ENCODE measurements around the gene RAX2. TPM values are rescaled to one million over a fixed set of nuclear protein-coding genes. Genes with fewer than 3 reads are reported as not detected.
A peak's percentile ranks its signal among the peaks of the same experiment; 100 is the strongest.

Gene RAX2
- total and polyA plus RNA-seq, 2 of the 13 experiments (the other 11 are each of a cell fraction or from before 2014, with no cell fraction given) = not detected

DNA sequence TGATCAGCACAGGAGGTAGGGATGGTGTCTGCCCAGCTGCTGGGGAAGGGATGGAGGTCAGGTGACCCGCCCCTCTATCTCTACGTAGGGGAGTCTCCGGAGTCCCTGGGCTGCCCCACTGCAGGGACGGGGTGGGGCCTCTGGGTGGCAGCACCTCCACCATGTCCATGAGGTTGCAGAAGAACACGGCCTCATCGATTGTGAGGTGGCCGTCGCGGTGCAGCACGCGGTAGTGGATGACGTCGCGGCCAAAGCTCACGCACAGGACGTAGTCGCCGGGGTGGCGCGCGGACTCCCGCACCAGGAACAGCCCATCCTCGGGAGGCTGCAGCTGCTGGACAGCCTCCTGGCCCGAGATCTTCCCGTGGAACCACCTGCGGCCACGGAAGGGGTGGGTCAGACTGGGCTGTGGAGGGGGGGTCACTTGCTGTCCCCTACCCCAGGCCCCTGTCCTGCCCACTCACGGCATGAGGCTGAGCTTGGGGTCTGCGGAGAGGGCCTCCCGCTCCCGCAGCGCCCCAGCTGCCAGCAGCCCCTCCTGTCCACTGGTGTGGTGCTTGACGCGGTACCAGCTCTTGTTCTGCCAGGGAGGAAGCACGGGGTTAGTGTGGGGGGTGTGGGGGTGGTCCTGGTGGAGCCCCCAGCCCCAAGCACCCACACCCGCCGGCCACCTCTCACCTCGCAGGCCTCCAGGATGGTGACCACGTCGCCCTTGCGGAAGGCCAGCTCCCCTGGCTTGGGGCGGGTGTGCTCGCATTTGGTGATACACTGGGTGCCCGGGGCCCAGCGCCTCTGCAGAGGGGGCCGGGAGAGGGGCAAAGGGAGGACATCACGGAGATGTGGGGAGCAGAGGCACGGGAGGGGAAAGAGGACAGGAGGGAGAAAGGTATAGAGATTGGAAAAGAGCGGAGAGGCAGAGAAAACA, 11.9 kb upstream of the RAX2 start (continued):
- TF ChIP-seq, protein P1, sequence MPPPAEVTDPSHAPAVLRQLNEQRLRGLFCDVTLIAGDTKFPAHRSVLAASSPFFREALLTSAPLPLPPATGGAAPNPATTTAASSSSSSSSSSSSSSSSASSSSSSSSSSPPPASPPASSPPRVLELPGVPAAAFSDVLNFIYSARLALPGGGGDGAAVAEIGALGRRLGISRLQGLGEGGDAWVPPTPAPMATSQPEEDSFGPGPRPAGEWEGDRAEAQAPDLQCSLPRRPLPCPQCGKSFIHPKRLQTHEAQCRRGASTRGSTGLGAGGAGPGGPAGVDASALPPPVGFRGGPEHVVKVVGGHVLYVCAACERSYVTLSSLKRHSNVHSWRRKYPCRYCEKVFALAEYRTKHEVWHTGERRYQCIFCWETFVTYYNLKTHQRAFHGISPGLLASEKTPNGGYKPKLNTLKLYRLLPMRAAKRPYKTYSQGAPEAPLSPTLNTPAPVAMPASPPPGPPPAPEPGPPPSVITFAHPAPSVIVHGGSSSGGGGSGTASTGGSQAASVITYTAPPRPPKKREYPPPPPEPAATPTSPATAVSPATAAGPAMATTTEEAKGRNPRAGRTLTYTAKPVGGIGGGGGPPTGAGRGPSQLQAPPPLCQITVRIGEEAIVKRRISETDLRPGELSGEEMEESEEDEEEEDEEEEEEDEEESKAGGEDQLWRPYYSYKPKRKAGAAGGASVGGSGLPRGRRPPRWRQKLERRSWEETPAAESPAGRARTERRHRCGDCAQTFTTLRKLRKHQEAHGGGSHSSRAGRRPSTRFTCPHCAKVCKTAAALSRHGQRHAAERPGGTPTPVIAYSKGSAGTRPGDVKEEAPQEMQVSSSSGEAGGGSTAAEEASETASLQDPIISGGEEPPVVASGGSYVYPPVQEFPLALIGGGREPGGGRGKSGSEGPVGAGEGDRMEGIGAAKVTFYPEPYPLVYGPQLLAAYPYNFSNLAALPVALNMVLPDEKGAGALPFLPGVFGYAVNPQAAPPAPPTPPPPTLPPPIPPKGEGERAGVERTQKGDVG (CRISPR knock-in tag; IDR thresholded peaks at IDR 0.05; ENCODE audit: borderline replicate concordance) = no peak
- TF ChIP-seq, protein P2, sequence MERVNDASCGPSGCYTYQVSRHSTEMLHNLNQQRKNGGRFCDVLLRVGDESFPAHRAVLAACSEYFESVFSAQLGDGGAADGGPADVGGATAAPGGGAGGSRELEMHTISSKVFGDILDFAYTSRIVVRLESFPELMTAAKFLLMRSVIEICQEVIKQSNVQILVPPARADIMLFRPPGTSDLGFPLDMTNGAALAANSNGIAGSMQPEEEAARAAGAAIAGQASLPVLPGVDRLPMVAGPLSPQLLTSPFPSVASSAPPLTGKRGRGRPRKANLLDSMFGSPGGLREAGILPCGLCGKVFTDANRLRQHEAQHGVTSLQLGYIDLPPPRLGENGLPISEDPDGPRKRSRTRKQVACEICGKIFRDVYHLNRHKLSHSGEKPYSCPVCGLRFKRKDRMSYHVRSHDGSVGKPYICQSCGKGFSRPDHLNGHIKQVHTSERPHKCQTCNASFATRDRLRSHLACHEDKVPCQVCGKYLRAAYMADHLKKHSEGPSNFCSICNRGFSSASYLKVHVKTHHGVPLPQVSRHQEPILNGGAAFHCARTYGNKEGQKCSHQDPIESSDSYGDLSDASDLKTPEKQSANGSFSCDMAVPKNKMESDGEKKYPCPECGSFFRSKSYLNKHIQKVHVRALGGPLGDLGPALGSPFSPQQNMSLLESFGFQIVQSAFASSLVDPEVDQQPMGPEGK (CRISPR knock-in tag; IDR thresholded peaks at IDR 0.05) = 0 out of 2 replicates have a peak, but pooled peaks have one; percentile 19
- TF ChIP-seq KDM3A (CRISPR knock-in tag; IDR thresholded peaks at IDR 0.05; ENCODE audit: low read depth) (peak; percentile 63; the same call in 1 of the 2 replicates), KLF16 (CRISPR knock-in tag; IDR thresholded peaks at IDR 0.05) (peak in 1 of 2 experiments; percentile 39; a peak in 1 of 4 replicates), ZNF552 (CRISPR knock-in tag; IDR thresholded peaks at IDR 0.05; ENCODE audit: borderline replicate concordance) (0 out of 2 replicates have a peak, but pooled peaks have one; percentile 30), SMC3 (IDR thresholded peaks at IDR 0.05; ENCODE audit: low read length) (peak; percentile 32; the same call in 1 of the 2 replicates), ZNF3 (CRISPR knock-in tag; IDR thresholded peaks at IDR 0.05) (no peak), CEBPG (CRISPR knock-in tag; IDR thresholded peaks at IDR 0.05) (peak; percentile 16; the same call in 1 of the 2 replicates), ZNF605 (CRISPR knock-in tag; IDR thresholded peaks at IDR 0.05) (peak; percentile 47; the same call in 1 of the 2 replicates), RNF2 (conservative IDR thresholded peaks at IDR 0.05; ENCODE audit: low read depth) (peak; percentile 63), ATF7 (IDR thresholded peaks at IDR 0.05) (peak; percentile 41), ATF7 (CRISPR knock-in tag; IDR thresholded peaks at IDR 0.05) (0 out of 2 replicates have a peak, but pooled peaks have one; percentile 40), HNRNPUL1 (IDR thresholded peaks at IDR 0.05; ENCODE audit: low read depth, low read length) (no peak)
- TF ChIP-seq, protein P3, sequence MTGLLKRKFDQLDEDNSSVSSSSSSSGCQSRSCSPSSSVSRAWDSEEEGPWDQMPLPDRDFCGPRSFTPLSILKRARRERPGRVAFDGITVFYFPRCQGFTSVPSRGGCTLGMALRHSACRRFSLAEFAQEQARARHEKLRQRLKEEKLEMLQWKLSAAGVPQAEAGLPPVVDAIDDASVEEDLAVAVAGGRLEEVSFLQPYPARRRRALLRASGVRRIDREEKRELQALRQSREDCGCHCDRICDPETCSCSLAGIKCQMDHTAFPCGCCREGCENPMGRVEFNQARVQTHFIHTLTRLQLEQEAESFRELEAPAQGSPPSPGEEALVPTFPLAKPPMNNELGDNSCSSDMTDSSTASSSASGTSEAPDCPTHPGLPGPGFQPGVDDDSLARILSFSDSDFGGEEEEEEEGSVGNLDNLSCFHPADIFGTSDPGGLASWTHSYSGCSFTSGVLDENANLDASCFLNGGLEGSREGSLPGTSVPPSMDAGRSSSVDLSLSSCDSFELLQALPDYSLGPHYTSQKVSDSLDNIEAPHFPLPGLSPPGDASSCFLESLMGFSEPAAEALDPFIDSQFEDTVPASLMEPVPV (CRISPR knock-in tag; IDR thresholded peaks at IDR 0.05) = 0 out of 2 replicates have a peak, but pooled peaks have one; percentile 34
